Measurements from ENCODE around the gene MIS18A.
"Not testable (repeated sequence)": the region's sequence is repeated elsewhere in the genome, so short reads cannot be mapped to it uniquely, and the experiment has no call there.

Gene MIS18A

GRCh38 chr21:32303385-32303784 is 24.5 kb upstream of the MIS18A start:
- no peak for DNase-seq

DNA sequence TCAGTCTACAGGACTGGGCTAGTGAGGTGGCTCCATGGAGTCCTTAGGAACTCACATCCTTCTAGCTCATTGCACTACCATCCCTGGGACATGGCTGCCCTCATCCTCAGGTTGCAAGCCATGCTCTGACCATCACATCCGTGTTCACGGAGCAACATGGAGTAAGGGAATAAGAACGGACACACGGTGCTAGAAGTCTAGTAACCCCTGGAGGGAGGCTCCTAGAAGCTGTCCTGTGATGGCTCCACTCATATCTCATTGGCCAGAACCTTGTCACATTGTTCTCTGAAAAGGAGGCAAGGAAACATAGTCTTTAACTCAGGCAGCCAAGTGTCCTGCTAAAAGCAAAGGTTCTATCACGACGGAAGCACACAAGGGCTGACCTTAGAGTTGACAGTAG is 23.7 kb upstream of the MIS18A start:
- no peak for DNase-seq

DNA sequence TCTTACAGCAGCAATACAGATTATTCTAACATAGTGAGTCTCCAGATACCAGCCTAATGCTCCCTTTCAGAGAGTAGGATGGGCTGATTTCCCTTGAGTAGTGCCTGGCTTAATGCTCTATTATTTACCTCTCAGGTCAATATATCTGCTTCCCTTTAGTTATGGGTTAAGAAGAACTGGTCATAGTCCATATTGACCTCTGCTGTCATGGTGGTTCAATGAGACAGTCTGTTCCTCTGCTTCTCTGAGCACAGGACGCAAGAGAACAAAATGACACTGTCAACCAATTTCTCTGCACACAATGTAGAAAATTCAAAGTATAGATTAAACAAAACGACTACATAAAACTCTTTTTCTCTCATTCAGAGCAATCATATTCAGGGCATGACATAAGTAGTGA is 22.7 kb upstream of the MIS18A start:
- no peak for DNase-seq

GRCh38 chr21:32300117-32300681 is 21.4 kb upstream of the MIS18A start:
- no peak for DNase-seq

DNA sequence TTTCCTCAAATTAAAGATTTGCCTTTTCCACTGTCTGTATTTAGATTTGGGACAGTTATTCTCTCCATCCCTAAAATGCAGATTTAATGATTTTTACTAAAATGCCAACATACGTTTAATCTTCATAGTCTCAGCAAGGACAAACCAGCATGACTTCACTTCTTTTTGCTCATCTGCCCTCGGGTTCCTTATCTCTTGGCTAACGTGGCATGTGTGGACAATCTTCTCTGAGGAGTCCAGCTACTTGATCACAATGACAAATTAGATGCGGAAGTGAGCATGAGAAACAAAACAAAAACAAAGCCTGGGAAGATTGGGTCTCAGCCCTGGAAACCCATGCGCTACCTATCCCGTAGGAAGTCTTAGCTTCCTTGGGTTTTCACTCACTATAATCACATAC is 20.8 kb upstream of the MIS18A start:
- DNase-seq, result no peak

DNA sequence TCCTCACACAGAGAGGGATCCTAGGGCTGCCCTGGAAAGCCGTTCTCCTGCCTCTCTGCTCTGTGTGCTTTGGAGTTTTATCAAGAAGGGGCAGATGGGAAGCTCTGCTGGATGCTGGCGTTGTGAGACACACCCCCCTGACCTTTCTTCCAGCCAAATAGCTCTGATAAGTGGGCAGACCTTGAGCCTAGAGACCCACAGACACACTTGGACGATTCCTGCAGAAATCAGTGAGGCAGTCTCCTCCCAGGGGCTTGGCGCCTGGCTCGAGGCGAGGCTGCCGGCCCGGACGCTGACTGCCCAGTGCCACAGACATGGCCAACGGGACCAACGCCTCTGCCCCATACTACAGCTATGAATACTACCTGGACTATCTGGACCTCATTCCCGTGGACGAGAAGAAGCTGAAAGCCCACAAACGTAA is 19.8 kb upstream of the MIS18A start, which contains the start of gene MRAP:
Gene MRAP (plus strand): TSS at position 198 of the 424 bp plus-strand sequence. CDS start 117 bp downstream, at position 315.
- no peak for DNase-seq

DNA sequence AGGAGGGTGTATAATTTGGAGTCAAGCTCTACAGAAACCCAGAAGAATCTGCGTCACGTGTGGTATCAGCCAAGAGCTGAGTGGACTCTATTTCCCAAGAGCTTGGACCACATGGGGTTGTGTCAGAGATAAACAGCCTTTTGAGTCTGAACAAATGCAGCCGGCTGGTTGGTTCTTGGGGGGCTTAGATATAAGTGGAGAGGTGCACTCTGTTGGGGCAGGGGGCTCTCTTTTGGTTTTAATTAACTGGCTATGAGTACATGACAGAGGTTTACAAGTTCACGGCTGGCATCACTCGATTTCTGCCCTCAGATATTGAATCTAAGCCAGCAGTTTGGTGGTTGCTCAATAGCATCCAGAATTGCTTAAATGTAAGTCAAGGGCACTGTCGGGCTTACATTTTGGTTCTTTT is 19.3 kb upstream of the MIS18A start:
- DNase-seq, result no peak

GRCh38 chr21:32297449-32297848 is 18.6 kb upstream of the MIS18A start:
- no peak for DNase-seq

DNA sequence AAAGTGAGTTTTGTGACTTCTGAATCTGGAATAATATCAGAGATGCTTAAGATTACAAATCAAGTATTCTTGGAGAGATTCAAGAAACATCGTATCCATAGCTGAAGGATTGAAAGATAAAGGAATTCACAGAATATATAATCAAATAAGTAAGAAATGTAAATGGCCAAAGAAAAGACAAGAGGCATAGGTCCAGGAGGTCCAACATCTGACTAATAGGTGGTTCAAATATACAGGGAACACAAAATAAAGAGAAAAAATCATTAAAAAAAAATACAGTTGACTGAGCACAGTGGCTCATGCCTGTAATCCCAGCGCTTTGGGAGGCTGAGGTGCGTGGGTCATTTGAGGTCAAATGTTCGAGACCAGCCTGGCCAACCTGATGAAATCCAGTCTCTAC is 6.6 kb upstream of the MIS18A start:
- DNase-seq, result no peak

DNA sequence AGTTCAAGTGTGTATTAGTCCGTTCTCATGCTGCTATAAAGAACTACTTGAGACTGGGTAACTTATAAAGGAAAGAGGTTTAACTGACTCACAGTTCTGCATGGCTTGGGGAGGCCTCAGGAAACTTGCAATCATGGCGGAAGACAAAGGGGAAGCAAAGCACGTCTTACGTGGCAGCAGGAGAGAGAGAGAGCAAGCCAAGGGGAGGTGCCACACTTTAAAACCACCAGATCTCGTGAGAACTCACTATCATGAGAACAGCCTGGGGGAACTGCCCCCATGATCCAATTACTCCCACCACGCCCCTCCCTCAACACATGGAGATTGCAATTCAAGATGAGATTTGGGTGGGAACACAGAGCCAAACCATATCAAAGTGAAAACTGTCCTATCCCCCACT is 4.1 kb upstream of the MIS18A start:
- DNase-seq, result no peak

- no peak for DNase-seq
Measured at GRCh38 chr21:32281531-32281930, 2.7 kb upstream of the MIS18A start.

DNA sequence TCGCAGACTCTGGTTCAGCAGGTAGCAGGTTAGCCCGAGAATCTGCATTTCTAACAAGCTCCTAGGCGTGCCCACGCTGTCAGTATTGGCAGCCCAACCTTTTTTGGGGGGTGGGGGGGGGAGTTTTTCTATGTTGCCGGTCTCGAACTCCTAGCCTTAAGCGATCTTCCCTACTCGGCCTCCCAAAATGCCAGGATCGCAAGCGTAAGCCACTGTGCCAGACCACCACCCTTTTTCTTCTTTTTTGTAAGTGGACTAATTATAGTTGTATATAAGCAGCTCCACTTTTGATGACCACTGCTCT is 480 bp upstream of the MIS18A start:
- DNase-seq, result no peak

DNA sequence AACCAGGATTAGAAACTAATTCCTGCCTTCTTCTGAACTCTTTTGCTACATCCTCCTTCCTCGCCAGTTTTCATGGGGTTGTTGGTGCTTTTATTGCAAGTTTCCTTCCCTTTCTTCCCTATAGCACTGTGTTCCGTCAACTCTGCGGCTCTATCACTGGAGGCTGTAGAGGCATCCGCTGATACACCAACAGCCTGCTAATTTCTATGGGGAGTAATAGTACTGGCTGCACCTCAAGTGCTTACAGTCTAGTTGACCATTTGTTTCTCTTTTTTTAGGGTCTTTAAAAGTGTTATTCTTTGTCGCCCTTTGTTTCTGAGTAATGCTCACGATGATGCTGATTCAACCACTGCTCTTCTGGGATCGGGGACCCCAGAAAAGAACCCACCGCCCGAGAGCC is 746 bp downstream of the MIS18A start:
- DNase-seq, result no peak

GRCh38 chr21:32276671-32277070 is 2.2 kb downstream of the MIS18A start:
- no peak for DNase-seq

GRCh38 chr21:32270748-32271147 is 8.1 kb downstream of the MIS18A start:
- no peak for DNase-seq

GRCh38 chr21:32265321-32265720 is 13.5 kb downstream of the MIS18A start:
- DNase-seq, result not testable (repeated sequence)

DNA sequence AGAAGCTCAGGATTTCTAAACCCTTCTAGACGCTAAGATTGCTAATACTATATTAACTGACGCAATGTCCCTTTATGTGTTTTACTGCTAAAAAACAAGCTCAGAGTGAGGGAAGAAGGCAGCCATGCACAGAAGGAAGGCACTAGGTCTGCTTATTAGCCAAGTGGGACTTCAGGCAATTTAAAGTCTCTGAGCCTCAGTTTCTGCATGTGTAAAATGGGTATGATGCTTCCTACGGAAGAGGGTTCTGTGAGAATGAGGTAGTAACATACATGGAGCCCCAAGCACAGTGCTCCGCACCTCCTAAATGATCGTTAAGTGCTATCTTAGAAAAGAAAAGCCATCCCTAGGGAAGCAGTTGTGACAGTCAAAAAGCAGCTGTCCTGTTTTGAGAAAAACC is 16.9 kb downstream of the MIS18A start:
- no peak for DNase-seq

DNA sequence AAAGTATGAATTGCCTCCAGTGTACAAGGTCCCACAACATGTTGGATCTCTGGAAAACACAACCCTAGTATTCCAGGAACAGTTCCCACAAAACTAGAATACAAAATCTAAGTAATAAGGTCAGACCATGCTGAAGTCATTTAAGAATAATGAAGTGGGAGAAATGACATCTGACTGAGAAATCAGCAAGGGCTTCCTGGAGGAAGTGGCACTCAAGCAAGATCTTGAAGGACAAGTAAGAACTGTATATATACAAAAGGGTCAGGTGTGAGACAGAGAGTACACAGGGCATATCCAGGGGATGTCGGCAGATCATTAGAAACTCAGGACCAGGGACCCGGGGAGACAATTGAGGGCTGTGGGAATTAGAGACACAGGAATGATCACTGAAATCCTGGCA is 18.7 kb downstream of the MIS18A start:
- DNase-seq, result no peak

GRCh38 chr21:32258786-32259048 is 20.1 kb downstream of the MIS18A start:
- DNase-seq, result not testable (repeated sequence)

DNA sequence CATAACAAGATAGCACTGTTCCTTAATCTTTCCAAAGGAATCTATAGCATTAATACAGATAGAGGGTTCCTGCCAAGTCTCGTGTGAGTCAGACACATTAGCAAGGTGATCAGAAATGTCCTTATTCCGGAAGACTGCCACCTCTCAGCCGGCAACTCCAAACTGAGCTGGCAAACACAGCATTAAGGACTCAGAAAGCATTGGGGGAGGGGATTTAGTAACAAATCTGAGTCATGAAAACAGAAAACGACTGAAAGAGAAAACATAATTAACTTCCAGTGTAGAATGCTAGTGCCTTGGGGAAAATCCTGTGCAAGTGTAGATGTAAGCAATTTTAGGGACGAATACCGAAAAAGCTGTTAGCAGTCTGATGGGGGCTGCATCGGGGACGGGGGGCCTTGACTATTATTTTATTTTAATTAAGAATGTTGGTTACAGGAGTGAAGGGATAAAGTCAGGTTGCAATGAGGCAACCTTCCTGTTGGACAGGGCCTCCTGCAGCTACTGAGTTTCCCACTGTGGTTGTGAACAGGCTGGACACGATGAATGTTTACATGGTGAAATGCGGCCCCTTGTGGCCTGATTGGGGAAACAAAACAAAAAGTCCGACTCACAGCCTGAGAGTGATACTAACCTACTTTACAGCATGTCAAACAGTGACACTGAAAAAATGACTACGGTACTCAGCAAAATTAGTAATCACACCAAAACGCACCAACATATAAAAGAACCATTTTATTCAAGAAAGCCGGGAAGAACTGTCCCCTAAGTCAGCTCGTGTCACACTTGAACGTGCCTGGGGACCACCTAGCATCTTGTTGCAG is 20.7 kb downstream of the MIS18A start:
- DNase-seq, result no peak

- no peak for DNase-seq
Measured at GRCh38 chr21:32256873-32257620, 21.8 kb downstream of the MIS18A start.

- no peak for DNase-seq
Measured at GRCh38 chr21:32256251-32256650, 22.6 kb downstream of the MIS18A start.

GRCh38 chr21:32253215-32253641 is 25.6 kb downstream of the MIS18A start:
- DNase-seq, result no peak

- no peak for DNase-seq
Measured at GRCh38 chr21:32252136-32252535, 26.7 kb downstream of the MIS18A start.

Measured in stimulated activated CD4-positive, alpha-beta T cell treated with anti-CD3 and anti-CD28 coated beads, Interleukin-12 subunit alpha, Interleukin-12 subunit beta, amount 100 ng/mL, for 4 hours (primary cell).